Natural killer cell treated with Interleukin-12 subunit alpha and Interleukin-12 subunit beta and Interleukin-15 and Interleukin-18, amount 100 ng/mL, for 72 hours (primary cell): ENCODE data around the gene LHX3. TPM values are rescaled to one million over a fixed set of nuclear protein-coding genes. Genes with fewer than 3 reads are reported as not detected.

Experiments
- ATAC-seq, 2 donors: fragments of 150-1000 bp; cut with Tn5 transposase in 1 of 2; sonication (Bioruptor Pico), chemical (Tn5 transposase) in 1 of 2; 2 replicates each; pipeline ENCODE4 v1.10.0; 2021
- DNase-seq: peaks from one replicate; pipeline ENCODE4 v3.0.0; 2022; ENCODE audit warnings: low spot score
- H3K27ac Mint-ChIP-seq, 2 donors: 1 replicate in 1 of 2; 2 replicates in 1 of 2; pipeline ENCODE4 v1.8.0; 2022; ENCODE audit warnings: mixed read lengths in 2 of 2, mild to moderate bottlenecking in 1 of 2, moderate library complexity in 1 of 2
- H3K27me3 Mint-ChIP-seq, 2 donors: 1 replicate in 1 of 2; 2 replicates in 1 of 2; pipeline ENCODE4 v1.8.0; 2022; ENCODE audit warnings: mixed read lengths in 2 of 2
- H3K36me3 Mint-ChIP-seq: one replicate; pipeline ENCODE4 v1.8.0; 2022; ENCODE audit warnings: mixed read lengths
- H3K4me1 Mint-ChIP-seq, 2 donors: 1 replicate in 1 of 2; 2 replicates in 1 of 2; pipeline ENCODE4 v1.8.0; 2022; ENCODE audit warnings: low read depth in 2 of 2, mixed read lengths in 2 of 2, mild to moderate bottlenecking in 1 of 2
- H3K4me3 Mint-ChIP-seq: one replicate; pipeline ENCODE4 v1.8.0; 2022; ENCODE audit warnings: mixed read lengths
- H3K9me3 Mint-ChIP-seq: 2 replicates; pipeline ENCODE4 v1.8.0; 2022; ENCODE audit warnings: mixed read lengths
- total RNA-seq, 2 donors: library from RNA; stranded (reverse); gene quantifications; one replicate each; pipeline ENCODE4 v1.2.3, GENCODE V29; 2022

The LHX3 gene
- under 1 TPM in 1 of 2 donors, not detected in 1; 0.12 TPM for total RNA-seq

DNA sequence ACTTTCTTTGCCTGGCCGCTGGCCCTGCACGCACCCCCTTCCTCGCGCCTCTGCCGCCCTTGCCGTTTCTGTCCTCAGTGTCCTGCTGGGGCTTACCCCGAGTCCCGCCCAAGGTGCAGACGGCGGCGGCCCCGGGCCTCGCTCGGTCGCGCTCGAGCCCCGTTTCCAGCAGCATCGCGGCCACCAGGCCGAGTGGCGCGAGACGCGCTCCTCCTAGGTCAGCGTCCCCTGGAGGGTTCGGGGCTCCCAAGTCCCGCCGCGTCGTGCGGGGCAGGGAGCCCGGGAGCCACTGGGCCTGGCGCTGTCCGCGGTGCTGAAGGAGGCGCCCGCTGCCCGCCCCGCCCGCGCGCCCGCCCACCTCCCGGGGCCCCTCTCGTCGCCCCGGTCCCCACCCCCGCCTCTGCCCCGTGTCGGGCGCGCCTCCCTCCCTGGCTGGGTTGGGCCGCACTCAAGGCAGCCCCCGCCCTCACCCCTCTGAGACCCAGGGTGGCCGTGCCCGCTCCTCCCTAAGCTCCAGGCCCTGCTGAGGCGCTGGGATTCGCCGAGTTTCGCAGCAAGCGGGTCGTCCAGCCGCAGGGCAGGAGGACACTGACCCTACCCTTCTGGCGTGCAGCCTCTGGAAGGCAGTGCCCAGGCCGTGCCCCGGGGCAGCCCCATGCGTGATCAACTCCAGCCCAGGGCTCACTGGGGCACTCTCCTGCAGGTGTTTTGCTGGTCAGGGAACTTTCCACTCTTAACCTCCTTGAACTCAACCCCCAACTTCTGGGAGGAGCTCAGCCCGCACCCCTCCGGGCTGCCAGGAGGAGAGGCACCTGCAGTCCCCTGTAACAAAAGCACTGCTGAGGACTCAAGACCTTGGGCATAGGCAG lies at the start of gene LHX3:
Gene LHX3, minus strand, starts transcription at position 291 of the 869 bp plus-strand sequence. Its CDS starts 116 bp downstream, at position 175.
- H3K4me1 Mint-ChIP-seq = peaks cover 3 to 8% of the 10 kb centered on the region in 2 donors
- peaks cover 0 to 6% of the 10 kb centered on the region in 2 donors for H3K27me3 Mint-ChIP-seq
- peak in 1 of 2 donors; percentile 32 for ATAC-seq
- H3K9me3 Mint-ChIP-seq = no peaks in the 10 kb centered on the region
- no peak within 1 kb of the TSS for H3K4me3 Mint-ChIP-seq
- DNase-seq = no peak
- H3K27ac Mint-ChIP-seq = no peak within 1 kb of the TSS
- no peaks in the 10 kb centered on the region for H3K36me3 Mint-ChIP-seq

DNA sequence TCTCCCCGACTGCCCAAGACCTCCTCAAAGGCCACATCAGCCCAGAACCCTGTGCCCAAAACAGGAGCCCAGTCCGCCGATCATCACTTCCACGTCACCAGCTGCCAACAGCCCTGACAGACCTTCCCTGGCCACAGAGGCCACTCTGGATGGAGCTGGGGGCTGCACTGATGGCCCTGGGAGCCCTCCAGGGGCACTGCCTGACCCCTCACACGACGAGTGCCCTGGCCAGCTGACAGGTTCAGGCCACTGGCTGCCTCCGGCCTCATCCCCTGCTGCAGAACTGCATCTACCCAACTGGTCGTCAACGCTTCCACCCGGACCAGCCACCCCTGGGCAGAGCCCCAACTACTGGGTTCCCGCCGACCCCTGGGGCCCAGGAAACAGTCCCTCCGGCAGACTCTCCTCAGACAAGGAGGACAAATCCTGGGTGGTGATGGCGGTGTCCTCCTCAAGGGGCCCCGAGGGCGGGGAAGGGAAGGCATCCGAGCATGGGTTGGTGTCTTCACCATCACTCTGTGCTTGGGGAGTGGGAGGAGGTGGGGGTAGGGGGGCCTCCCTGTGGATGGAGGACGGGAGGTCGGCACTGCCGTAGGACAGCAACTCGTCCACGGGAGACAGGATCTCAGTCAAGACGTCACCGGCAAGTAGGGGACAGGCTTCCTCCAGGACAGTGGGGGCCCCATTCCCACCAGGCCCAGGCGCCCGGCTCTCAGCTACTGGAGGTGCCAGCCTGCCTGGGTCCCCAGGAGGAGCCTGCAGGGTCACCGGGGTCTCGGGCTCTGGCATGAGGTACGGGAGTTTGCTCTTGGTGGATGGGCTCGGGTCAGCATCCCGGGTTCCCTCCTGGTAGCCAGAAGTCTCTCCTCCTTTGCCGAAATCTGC lies 48.6 kb upstream of the LHX3 start:
- no peak for DNase-seq
- Mint-ChIP-seq H3K36me3 (no peaks in the 10 kb centered on the region), H3K4me3 (no peak overlapping the region), H3K9me3 (no peaks in the 10 kb centered on the region), H3K4me1 (no peaks in the 10 kb centered on the region), H3K27ac (no peak overlapping the region), H3K27me3 (no peaks in the 10 kb centered on the region)
- no peak for ATAC-seq

- no peak overlapping the region for H3K4me3 Mint-ChIP-seq
Observed at GRCh38 chr9:136252846-136253245, 47.9 kb upstream of the LHX3 start.

GRCh38 chr9:136252281-136252680 lies 47.4 kb upstream of the LHX3 start:
- H3K4me1 Mint-ChIP-seq = no peaks in the 10 kb centered on the region
- no peak for DNase-seq
- H3K27me3 Mint-ChIP-seq = no peaks in the 10 kb centered on the region
- no peak for ATAC-seq
- H3K4me3 Mint-ChIP-seq = no peak overlapping the region
- H3K9me3 Mint-ChIP-seq = no peaks in the 10 kb centered on the region
- no peak overlapping the region for H3K27ac Mint-ChIP-seq
- H3K36me3 Mint-ChIP-seq = no peaks in the 10 kb centered on the region

More at GRCh38 chr9:136252846-136253245, 47.9 kb upstream of the LHX3 start:
- Mint-ChIP-seq H3K27me3 (no peaks in the 10 kb centered on the region), H3K9me3 (no peaks in the 10 kb centered on the region), H3K4me1 (no peaks in the 10 kb centered on the region), H3K36me3 (no peaks in the 10 kb centered on the region), H3K27ac (no peak overlapping the region)
- ATAC-seq = no peak
- DNase-seq = no peak

- Mint-ChIP-seq H3K36me3 (no peaks in the 10 kb centered on the region), H3K4me1 (no peaks in the 10 kb centered on the region), H3K27ac (no peak overlapping the region), H3K27me3 (no peaks in the 10 kb centered on the region), H3K9me3 (no peaks in the 10 kb centered on the region), H3K4me3 (no peak overlapping the region)
- DNase-seq (no peak), ATAC-seq (no peak)
Observed at GRCh38 chr9:136251264-136252115, 46.6 kb upstream of the LHX3 start.

- peaks cover 0 to 3% of the 10 kb centered on the region in 2 donors for H3K4me1 Mint-ChIP-seq
- H3K27me3 Mint-ChIP-seq = no peaks in the 10 kb centered on the region
- H3K27ac Mint-ChIP-seq = no peak overlapping the region
- ATAC-seq = no peak
- DNase-seq = no peak
- H3K36me3 Mint-ChIP-seq = no peaks in the 10 kb centered on the region
- no peaks in the 10 kb centered on the region for H3K9me3 Mint-ChIP-seq
- no peak overlapping the region for H3K4me3 Mint-ChIP-seq
Observed at GRCh38 chr9:136250676-136251075, 45.7 kb upstream of the LHX3 start.

DNA sequence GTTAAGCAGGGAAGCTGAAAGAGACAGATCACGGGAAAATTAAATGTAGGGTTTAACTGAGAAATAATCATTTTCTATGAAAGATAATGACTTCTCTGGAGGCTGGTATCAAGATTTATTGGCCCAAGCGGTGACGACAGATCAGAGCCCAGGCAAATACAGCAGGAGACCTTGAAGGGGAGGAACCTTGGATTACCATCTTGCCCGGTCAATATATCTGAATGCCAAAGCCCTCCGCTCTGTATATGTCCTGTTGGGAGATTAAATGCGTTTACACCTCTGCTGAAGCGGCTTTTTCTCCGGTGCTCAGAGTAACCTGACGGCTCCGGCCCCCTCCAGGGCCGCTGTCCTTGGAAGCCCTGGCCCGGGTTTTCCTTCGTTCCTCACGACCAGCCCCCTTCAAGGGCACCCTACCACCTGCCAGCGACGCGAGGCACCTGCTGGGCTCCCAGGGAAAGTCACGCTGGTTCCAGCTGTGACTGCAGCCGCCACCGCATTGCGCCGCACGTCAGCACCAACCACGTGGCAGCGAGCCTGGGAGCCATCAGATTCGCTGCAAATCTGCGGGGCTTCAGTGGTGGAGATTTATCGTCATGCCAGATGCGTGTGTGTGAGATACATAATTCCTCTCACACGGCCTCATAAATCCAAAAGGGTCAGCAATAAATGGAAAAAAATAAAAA lies 45.1 kb upstream of the LHX3 start:
- Mint-ChIP-seq H3K27me3 (no peaks in the 10 kb centered on the region), H3K36me3 (peaks cover under 1% of the 10 kb centered on the region), H3K27ac (no peak overlapping the region), H3K4me3 (no peak overlapping the region), H3K9me3 (no peaks in the 10 kb centered on the region), H3K4me1 (peaks cover 2 to 4% of the 10 kb centered on the region in 2 donors)
- ATAC-seq (no peak), DNase-seq (no peak)

DNA sequence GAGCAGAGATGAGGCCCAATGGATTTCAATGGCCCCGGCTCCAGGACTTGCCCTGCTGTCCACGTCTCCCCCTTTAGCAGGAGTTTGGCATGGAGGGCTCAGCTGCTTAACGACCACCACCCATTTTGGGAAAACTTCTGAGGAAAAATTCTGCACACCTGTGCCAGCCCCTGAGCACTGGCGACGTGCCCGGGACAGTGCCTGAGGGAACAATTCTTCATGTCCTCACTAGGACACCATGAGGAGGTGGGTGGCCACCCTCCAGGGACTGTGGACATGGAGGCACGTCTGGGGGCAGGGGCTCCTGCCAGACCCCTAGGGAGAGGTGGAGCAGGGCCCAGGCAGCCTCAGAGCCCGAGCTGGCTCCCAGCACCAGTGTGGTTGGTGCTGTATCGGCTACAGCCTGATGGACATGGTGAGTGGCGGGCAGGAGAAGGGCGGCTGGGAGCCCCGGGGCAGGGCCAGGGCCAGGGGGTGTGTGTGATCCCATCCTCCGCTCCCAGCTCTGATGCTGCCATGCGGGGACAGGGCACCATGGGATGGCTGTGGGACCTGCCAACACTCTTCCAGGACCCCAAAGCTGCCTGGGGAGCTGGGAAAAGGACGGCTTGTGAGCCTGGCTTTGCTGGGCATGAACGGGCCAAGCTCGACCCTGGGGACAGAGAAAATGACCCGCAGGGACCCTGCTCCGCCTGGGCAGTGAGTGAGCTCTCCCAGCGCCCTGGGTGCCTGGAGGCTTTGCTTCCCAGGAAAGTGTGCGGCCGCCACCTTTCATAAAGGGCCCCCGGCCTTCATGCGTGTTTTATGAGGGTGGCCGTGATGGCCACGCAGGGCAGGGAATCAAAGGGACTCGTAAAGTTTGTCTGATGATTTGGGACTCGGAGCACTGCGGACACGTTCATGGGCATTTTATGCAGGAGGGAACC lies 44.3 kb upstream of the LHX3 start:
- H3K4me1 Mint-ChIP-seq = peaks cover 10 to 12% of the 10 kb centered on the region in 2 donors
- no peaks in the 10 kb centered on the region for H3K9me3 Mint-ChIP-seq
- H3K27ac Mint-ChIP-seq = no peak overlapping the region
- H3K36me3 Mint-ChIP-seq = peaks cover 6% of the 10 kb centered on the region
- H3K4me3 Mint-ChIP-seq = no peak overlapping the region
- no peak for ATAC-seq
- no peaks in the 10 kb centered on the region for H3K27me3 Mint-ChIP-seq
- no peak for DNase-seq

- peaks cover 21 to 24% of the 10 kb centered on the region in 2 donors for H3K4me1 Mint-ChIP-seq
- no peak overlapping the region for H3K27ac Mint-ChIP-seq
- DNase-seq = no peak
- no peak overlapping the region for H3K4me3 Mint-ChIP-seq
- H3K27me3 Mint-ChIP-seq = no peaks in the 10 kb centered on the region
- H3K36me3 Mint-ChIP-seq = peaks cover 6% of the 10 kb centered on the region
- H3K9me3 Mint-ChIP-seq = no peaks in the 10 kb centered on the region
- no peak for ATAC-seq
Observed at GRCh38 chr9:136247947-136248637, 43.2 kb upstream of the LHX3 start.

DNA sequence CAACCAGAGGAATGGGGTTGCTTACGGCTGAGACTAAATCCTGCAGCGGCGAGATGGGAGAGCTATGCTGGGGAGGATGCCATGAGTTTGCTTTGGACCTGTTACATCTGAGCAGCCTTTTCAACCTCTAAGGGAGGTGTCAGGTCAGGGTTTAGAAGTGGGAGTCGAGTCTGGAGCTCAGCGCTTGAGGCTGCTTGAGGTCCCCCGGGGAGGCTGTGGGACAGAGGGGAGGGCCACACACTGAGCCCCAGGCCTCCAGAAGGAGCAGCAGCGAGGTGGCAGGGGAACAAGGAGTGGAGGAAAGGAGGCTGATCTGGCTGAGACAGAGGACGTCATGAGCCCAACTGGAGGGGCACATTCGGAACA lies 42.6 kb upstream of the LHX3 start:
- Mint-ChIP-seq H3K4me1 (peaks cover 25 to 28% of the 10 kb centered on the region in 2 donors), H3K27me3 (no peaks in the 10 kb centered on the region), H3K9me3 (no peaks in the 10 kb centered on the region), H3K4me3 (no peak overlapping the region), H3K27ac (no peak overlapping the region), H3K36me3 (peaks cover 6% of the 10 kb centered on the region)
- DNase-seq (no peak), ATAC-seq (no peak)

DNA sequence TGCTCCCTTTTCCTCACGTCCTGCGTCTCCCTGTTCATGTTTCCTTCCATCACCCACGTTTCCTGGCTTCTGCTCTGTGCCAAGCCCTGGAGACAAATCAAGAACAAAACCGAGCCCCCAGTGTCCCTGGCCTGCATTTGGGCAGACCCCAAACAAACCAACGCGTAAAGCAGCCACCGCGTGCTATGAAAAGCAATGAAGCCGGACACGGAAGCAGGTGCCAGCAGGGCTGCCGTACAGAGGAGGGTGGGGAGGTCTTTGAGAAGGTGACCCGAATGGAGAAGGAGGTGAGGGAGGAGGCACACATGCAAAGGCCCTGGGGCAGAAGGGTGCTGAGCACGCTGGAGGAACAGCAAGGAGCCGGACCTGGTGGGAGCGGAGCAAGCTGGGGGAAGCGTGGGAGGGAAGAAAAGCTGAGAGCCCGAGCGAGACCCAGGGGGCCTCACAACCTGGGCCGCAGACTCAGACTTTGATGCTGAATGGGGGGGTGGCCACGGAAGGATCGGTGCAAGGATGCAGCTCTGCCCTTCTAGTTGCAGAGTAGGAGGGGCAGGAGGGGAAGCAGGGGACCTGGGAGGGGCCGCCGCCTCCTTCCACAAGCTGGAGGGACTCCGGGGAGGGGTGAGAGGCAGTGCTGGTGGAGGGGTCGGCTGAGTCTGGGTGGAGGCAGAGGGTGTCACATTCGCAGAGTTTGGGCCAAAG lies 42.1 kb upstream of the LHX3 start:
- Mint-ChIP-seq H3K27ac (no peak overlapping the region), H3K27me3 (no peaks in the 10 kb centered on the region), H3K4me1 (peaks cover 25 to 31% of the 10 kb centered on the region in 2 donors), H3K9me3 (no peaks in the 10 kb centered on the region), H3K36me3 (peaks cover 6% of the 10 kb centered on the region), H3K4me3 (no peak overlapping the region)
- DNase-seq (no peak), ATAC-seq (no peak)
